ENCODE results near the gene KPNA6. TPM values are rescaled to one million over a fixed set of nuclear protein-coding genes. Genes with fewer than 3 reads are reported as not detected.

Gene KPNA6
- polyA plus RNA-seq, 1 donor from 2014 or later: 17.3 TPM

DNA sequence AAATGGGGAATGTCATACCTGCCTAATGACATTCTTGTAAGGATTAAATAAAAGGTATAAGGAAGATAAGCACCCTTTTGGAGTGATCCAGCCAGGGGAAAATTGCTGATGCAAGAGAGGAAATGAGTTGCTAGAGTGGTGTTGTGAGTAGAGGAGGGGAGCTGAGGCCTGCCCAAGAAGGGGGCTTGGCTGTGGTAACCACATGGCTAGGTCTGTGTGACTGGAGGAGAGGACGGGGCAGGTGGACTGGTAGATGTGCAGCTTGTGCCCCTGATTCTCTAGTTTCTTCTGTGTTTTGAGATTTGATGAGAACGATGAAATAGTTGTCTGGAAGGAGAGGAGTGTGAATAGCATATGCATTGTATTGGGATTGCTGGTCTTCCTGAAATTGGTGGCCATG, 78.2 kb downstream of the KPNA6 start:
- no peak overlapping the region for H3K4me3 ChIP-seq (ENCODE audit: low read length)
- no peak overlapping the region for H2AFZ ChIP-seq (ENCODE audit: low read depth, low read length)
- H4K20me1 ChIP-seq (ENCODE audit: insufficient read depth): no peaks in the 10 kb centered on the region
- no peaks in the 10 kb centered on the region for H3K27me3 ChIP-seq (ENCODE audit: insufficient read depth, low read depth, low read length)
- H3K9me3 ChIP-seq (ENCODE audit: low read length): no peaks in the 10 kb centered on the region
- no peak for TF ChIP-seq EP300 (conservative IDR thresholded peaks at IDR 0.05; ENCODE audit: poor library complexity, severe bottlenecking)
- no peak overlapping the region for H3K9ac ChIP-seq (ENCODE audit: low read length)
- peaks cover 20% of the 10 kb centered on the region for H3K79me2 ChIP-seq (replicated peaks; ENCODE audit: insufficient read depth, low read length)
- no peak overlapping the region for H3K27ac ChIP-seq (ENCODE audit: low read length)
- no peaks in the 10 kb centered on the region for H3K36me3 ChIP-seq (ENCODE audit: insufficient read depth, low read length)
- no peaks in the 10 kb centered on the region for H3K9me2 ChIP-seq (ENCODE audit: insufficient read depth, low read length)
- no peak overlapping the region for H3K4me2 ChIP-seq (ENCODE audit: low read length)
- H3F3A ChIP-seq (ENCODE audit: insufficient read depth, low read length, poor library complexity, severe bottlenecking): no peaks in the 10 kb centered on the region

DNA sequence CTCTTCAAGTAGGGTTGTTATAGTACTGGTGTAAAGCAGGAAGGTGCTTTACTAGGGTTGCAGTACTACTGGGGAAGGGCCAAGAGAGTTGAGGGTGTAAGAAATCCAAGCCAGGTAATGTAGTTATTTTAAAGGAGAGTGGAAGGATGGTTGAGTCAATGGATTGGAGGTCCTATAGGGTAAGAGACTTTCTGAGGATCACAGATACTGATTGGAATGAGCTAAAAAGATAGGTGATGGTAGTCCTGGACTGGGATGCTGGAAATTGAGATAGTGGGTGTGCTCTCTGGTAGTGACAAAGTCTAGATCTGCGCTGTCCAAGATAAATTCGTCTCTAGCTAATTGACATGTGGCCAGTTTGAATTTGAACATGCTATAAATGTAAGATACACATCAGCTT, 78.6 kb downstream of the KPNA6 start:
- Histone ChIP-seq H3K4me3 (ENCODE audit: low read length) (no peak overlapping the region), H3K4me2 (ENCODE audit: low read length) (no peak overlapping the region), H2AFZ (ENCODE audit: low read depth, low read length) (no peak overlapping the region), H3K79me2 (replicated peaks; ENCODE audit: insufficient read depth, low read length) (peaks cover 16% of the 10 kb centered on the region), H4K20me1 (ENCODE audit: insufficient read depth) (no peaks in the 10 kb centered on the region), H3K9me3 (ENCODE audit: low read length) (no peaks in the 10 kb centered on the region), H3K9me2 (ENCODE audit: insufficient read depth, low read length) (no peaks in the 10 kb centered on the region), H3K27me3 (ENCODE audit: insufficient read depth, low read depth, low read length) (no peaks in the 10 kb centered on the region), H3K9ac (ENCODE audit: low read length) (no peak overlapping the region), H3K27ac (ENCODE audit: low read length) (no peak overlapping the region), H3F3A (ENCODE audit: insufficient read depth, low read length, poor library complexity, severe bottlenecking) (no peaks in the 10 kb centered on the region), H3K36me3 (ENCODE audit: insufficient read depth, low read length) (no peaks in the 10 kb centered on the region)
- TF ChIP-seq, protein P1, sequence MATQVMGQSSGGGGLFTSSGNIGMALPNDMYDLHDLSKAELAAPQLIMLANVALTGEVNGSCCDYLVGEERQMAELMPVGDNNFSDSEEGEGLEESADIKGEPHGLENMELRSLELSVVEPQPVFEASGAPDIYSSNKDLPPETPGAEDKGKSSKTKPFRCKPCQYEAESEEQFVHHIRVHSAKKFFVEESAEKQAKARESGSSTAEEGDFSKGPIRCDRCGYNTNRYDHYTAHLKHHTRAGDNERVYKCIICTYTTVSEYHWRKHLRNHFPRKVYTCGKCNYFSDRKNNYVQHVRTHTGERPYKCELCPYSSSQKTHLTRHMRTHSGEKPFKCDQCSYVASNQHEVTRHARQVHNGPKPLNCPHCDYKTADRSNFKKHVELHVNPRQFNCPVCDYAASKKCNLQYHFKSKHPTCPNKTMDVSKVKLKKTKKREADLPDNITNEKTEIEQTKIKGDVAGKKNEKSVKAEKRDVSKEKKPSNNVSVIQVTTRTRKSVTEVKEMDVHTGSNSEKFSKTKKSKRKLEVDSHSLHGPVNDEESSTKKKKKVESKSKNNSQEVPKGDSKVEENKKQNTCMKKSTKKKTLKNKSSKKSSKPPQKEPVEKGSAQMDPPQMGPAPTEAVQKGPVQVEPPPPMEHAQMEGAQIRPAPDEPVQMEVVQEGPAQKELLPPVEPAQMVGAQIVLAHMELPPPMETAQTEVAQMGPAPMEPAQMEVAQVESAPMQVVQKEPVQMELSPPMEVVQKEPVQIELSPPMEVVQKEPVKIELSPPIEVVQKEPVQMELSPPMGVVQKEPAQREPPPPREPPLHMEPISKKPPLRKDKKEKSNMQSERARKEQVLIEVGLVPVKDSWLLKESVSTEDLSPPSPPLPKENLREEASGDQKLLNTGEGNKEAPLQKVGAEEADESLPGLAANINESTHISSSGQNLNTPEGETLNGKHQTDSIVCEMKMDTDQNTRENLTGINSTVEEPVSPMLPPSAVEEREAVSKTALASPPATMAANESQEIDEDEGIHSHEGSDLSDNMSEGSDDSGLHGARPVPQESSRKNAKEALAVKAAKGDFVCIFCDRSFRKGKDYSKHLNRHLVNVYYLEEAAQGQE (IDR thresholded peaks at IDR 0.05; ENCODE audit: borderline replicate concordance): no peak
- TF ChIP-seq POLR2AphosphoS5 (IDR thresholded peaks at IDR 0.05) (no peak), RAD21 (conservative IDR thresholded peaks at IDR 0.05) (no peak), EP300 (conservative IDR thresholded peaks at IDR 0.05; ENCODE audit: poor library complexity, severe bottlenecking) (no peak), MXI1 (conservative IDR thresholded peaks at IDR 0.05; ENCODE audit: poor library complexity, severe bottlenecking) (no peak), SMC3 (conservative IDR thresholded peaks at IDR 0.05; ENCODE audit: poor library complexity) (no peak), EZH2 (IDR thresholded peaks at IDR 0.05; ENCODE audit: borderline replicate concordance, insufficient read depth, low read length, poor library complexity, severe bottlenecking) (no peak), TAF1 (IDR thresholded peaks at IDR 0.05; ENCODE audit: low read depth) (no peak)
- TF ChIP-seq, protein P2, sequence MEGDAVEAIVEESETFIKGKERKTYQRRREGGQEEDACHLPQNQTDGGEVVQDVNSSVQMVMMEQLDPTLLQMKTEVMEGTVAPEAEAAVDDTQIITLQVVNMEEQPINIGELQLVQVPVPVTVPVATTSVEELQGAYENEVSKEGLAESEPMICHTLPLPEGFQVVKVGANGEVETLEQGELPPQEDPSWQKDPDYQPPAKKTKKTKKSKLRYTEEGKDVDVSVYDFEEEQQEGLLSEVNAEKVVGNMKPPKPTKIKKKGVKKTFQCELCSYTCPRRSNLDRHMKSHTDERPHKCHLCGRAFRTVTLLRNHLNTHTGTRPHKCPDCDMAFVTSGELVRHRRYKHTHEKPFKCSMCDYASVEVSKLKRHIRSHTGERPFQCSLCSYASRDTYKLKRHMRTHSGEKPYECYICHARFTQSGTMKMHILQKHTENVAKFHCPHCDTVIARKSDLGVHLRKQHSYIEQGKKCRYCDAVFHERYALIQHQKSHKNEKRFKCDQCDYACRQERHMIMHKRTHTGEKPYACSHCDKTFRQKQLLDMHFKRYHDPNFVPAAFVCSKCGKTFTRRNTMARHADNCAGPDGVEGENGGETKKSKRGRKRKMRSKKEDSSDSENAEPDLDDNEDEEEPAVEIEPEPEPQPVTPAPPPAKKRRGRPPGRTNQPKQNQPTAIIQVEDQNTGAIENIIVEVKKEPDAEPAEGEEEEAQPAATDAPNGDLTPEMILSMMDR (IDR thresholded peaks at IDR 0.05; ENCODE audit: poor library complexity, severe bottlenecking): no peak

DNA sequence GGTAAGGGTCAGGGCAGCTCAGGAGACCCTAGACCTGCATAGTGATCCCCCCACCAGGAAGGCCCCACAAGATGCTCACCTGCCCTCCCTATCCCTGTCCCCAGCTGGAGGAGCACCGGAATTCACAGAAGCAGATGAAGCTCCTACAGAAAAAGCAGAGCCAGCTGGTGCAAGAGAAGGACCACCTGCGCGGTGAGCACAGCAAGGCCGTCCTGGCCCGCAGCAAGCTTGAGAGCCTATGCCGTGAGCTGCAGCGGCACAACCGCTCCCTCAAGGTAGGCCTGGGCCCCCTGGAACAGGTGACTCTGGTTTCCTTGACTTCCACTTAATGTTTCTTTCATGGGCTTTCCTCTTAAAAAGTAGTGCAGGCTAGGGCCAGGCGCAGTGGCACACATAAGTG, 80.0 kb downstream of the KPNA6 start:
- H4K20me1 ChIP-seq (ENCODE audit: insufficient read depth): no peaks in the 10 kb centered on the region
- no peaks in the 10 kb centered on the region for H3K27me3 ChIP-seq (ENCODE audit: insufficient read depth, low read depth, low read length)
- TF ChIP-seq, protein P1 (IDR thresholded peaks at IDR 0.05; ENCODE audit: borderline replicate concordance): no peak
- TF ChIP-seq, protein P2 (IDR thresholded peaks at IDR 0.05; ENCODE audit: poor library complexity, severe bottlenecking): no peak
- TF ChIP-seq SMC3 (conservative IDR thresholded peaks at IDR 0.05; ENCODE audit: poor library complexity): no peak
- no peak for TF ChIP-seq EZH2 (IDR thresholded peaks at IDR 0.05; ENCODE audit: borderline replicate concordance, insufficient read depth, low read length, poor library complexity, severe bottlenecking)
- TF ChIP-seq POLR2AphosphoS5 (IDR thresholded peaks at IDR 0.05): no peak
- TF ChIP-seq RAD21 (conservative IDR thresholded peaks at IDR 0.05): no peak
- TF ChIP-seq TAF1 (IDR thresholded peaks at IDR 0.05; ENCODE audit: low read depth): no peak
- no peak for TF ChIP-seq MXI1 (conservative IDR thresholded peaks at IDR 0.05; ENCODE audit: poor library complexity, severe bottlenecking)
- TF ChIP-seq EP300 (conservative IDR thresholded peaks at IDR 0.05; ENCODE audit: poor library complexity, severe bottlenecking): no peak

More for the DNA sequence above, 80.0 kb downstream of the KPNA6 start:
- no peak overlapping the region for H3K27ac ChIP-seq (ENCODE audit: low read length)
- H3K79me2 ChIP-seq (replicated peaks; ENCODE audit: insufficient read depth, low read length): peaks cover 4% of the 10 kb centered on the region
- H3K4me2 ChIP-seq (ENCODE audit: low read length): no peak overlapping the region
- H2AFZ ChIP-seq (ENCODE audit: low read depth, low read length): no peak overlapping the region
- no peak overlapping the region for H3K9ac ChIP-seq (ENCODE audit: low read length)
- peaks cover 3% of the 10 kb centered on the region for H3K36me3 ChIP-seq (ENCODE audit: insufficient read depth, low read length)
- H3K9me2 ChIP-seq (ENCODE audit: insufficient read depth, low read length): no peaks in the 10 kb centered on the region
- no peaks in the 10 kb centered on the region for H3F3A ChIP-seq (ENCODE audit: insufficient read depth, low read length, poor library complexity, severe bottlenecking)
- no peaks in the 10 kb centered on the region for H3K9me3 ChIP-seq (ENCODE audit: low read length)
- no peak overlapping the region for H3K4me3 ChIP-seq (ENCODE audit: low read length)

All from neural cell (in vitro differentiated cells).